Neural cell (in vitro differentiated cells): Measurements from ENCODE around the gene JMY. TPM values are rescaled to one million over a fixed set of nuclear protein-coding genes. Genes with fewer than 3 reads are reported as not detected.
"Not testable (repeated sequence)": the region's sequence is repeated elsewhere in the genome, so short reads cannot be mapped to it uniquely, and the experiment has no call there.

Source experiments
- H2AFZ ChIP-seq: fragments of 200-600, 300-800 bp; sonication (generic), shearing (Covaris generic); 2 replicates; pipeline ENCODE4 v1.6.0; 2014; ENCODE audit warnings: low read depth, mild to moderate bottlenecking, antibody characterized with exemption, low read length, moderate library complexity
- H3F3A ChIP-seq: fragments of 200-600 bp; shearing (Covaris generic); 2 replicates; pipeline ENCODE4 v1.6.1; 2016; ENCODE audit warnings: mild to moderate bottlenecking, moderate library complexity, mixed read lengths, antibody characterized with exemption, low read length; ENCODE audit not compliant: insufficient read depth, poor library complexity, severe bottlenecking
- H3K27ac ChIP-seq: fragments of 200-600, 300-800 bp; sonication (generic), shearing (Covaris generic); 2 replicates; pipeline ENCODE4 v1.5.1; 2014; ENCODE audit warnings: mild to moderate bottlenecking, low read length, moderate library complexity
- H3K27me3 ChIP-seq: fragments of 300-800, 200-600 bp; sonication (generic), shearing (Covaris generic); 2 replicates; pipeline ENCODE4 v1.6.0; 2014; ENCODE audit warnings: mild to moderate bottlenecking, low read depth, low read length, moderate library complexity; ENCODE audit not compliant: insufficient read depth
- H3K36me3 ChIP-seq: fragments of 300-800, 200-600 bp; sonication (generic), shearing (Covaris generic); 2 replicates; pipeline ENCODE4 v1.5.1; 2014; ENCODE audit warnings: mild to moderate bottlenecking, antibody characterized with exemption, low read length, moderate library complexity; ENCODE audit not compliant: insufficient read depth
- H3K4me2 ChIP-seq: fragments of 300-800, 200-600 bp; sonication (generic), shearing (Covaris generic); 2 replicates; pipeline ENCODE4 v1.6.0; 2014; ENCODE audit warnings: mild to moderate bottlenecking, low read length
- H3K4me3 ChIP-seq: fragments of 300-800, 200-600 bp; sonication (generic), shearing (Covaris generic); 2 replicates; pipeline ENCODE4 v1.5.1; 2014; ENCODE audit warnings: mild to moderate bottlenecking, low read length, moderate library complexity
- H3K79me2 ChIP-seq: fragments of 200-600 bp; shearing (Covaris generic); replicated peaks from 2 replicates; pipeline ENCODE4 v1.6.0; 2014; ENCODE audit warnings: mild to moderate bottlenecking, low read length, moderate library complexity; ENCODE audit not compliant: insufficient read depth
- H3K9ac ChIP-seq: fragments of 300-800, 200-600 bp; sonication (generic), shearing (Covaris generic); 2 replicates; pipeline ENCODE4 v1.6.1; 2016; ENCODE audit warnings: mild to moderate bottlenecking, low read length, mixed read lengths
- H3K9me2 ChIP-seq: fragments of 200-600 bp; shearing (Covaris generic); 2 replicates; pipeline ENCODE4 v1.6.1; 2016; ENCODE audit warnings: mild to moderate bottlenecking, low read length, mixed read lengths; ENCODE audit not compliant: insufficient read depth
- H3K9me3 ChIP-seq: fragments of 200-600, 300-800 bp; sonication (generic), shearing (Covaris generic); 2 replicates; pipeline ENCODE4 v1.6.1; 2016; ENCODE audit warnings: mild to moderate bottlenecking, mixed run types, low read length, moderate library complexity, mixed read lengths
- H4K20me1 ChIP-seq: fragments of 200-600 bp; shearing (Covaris generic); 2 replicates; pipeline ENCODE4 v1.6.1; 2016; ENCODE audit warnings: mild to moderate bottlenecking, mixed run types; ENCODE audit not compliant: insufficient read depth
- CTCF ChIP-seq: fragments of 450-650 bp; IDR thresholded peaks from 2 replicates; pipeline ENCODE4 v1.5.1; 2014; ENCODE audit warnings: antibody characterized with exemption, mild to moderate bottlenecking, moderate library complexity; ENCODE audit not compliant: poor library complexity, severe bottlenecking
- EP300 ChIP-seq: fragments of 450-650 bp; conservative IDR thresholded peaks from 2 replicates; pipeline ENCODE4 v1.6.1; 2014; ENCODE audit warnings: antibody characterized with exemption, mild to moderate bottlenecking, moderate library complexity; ENCODE audit not compliant: poor library complexity, severe bottlenecking
- EZH2 ChIP-seq: fragments of 200-600, 300-800 bp; shearing (Covaris generic), sonication (generic); IDR thresholded peaks from 2 replicates; pipeline ENCODE4 v1.6.1; 2014; ENCODE audit warnings: antibody characterized with exemption, low read length, borderline replicate concordance, mild to moderate bottlenecking; ENCODE audit not compliant: insufficient read depth, poor library complexity, severe bottlenecking
- MXI1 ChIP-seq: fragments of 450-650 bp; conservative IDR thresholded peaks from 2 replicates; pipeline ENCODE4 v1.6.1; 2014; ENCODE audit warnings: antibody characterized with exemption, mild to moderate bottlenecking; ENCODE audit not compliant: poor library complexity, severe bottlenecking
- POLR2AphosphoS5 ChIP-seq: IDR thresholded peaks from 2 replicates; pipeline ENCODE4 v1.6.1; 2012
- RAD21 ChIP-seq: fragments of 450-650 bp; conservative IDR thresholded peaks from 2 replicates; pipeline ENCODE4 v1.6.1; 2014; ENCODE audit warnings: antibody characterized with exemption, mild to moderate bottlenecking, moderate library complexity
- REST ChIP-seq: IDR thresholded peaks from 2 replicates; pipeline ENCODE4 v1.6.1; 2012; ENCODE audit warnings: borderline replicate concordance
- SMC3 ChIP-seq: fragments of 450-650 bp; conservative IDR thresholded peaks from 2 replicates; pipeline ENCODE4 v1.6.1; 2014; ENCODE audit warnings: antibody characterized with exemption, mild to moderate bottlenecking, moderate library complexity; ENCODE audit not compliant: poor library complexity
- TAF1 ChIP-seq: IDR thresholded peaks from 2 replicates; pipeline ENCODE4 v1.6.1; 2012; ENCODE audit warnings: low read depth
- polyA plus RNA-seq: library from polyadenylated mRNA; depleted of rRNA; stranded (reverse); fragments of >200 nt; gene quantifications from 2 replicates; pipeline ENCODE4 v1.2.3, GENCODE V29; 2014

The JMY gene
- polyA plus RNA-seq, 1 donor from 2014 or later: 19.3 TPM

GRCh38 chr5:79243224-79243623, 7.3 kb downstream of the JMY start (continued):
- TF ChIP-seq REST: no peak

- H3K4me2 ChIP-seq, H4K20me1 ChIP-seq, H3K9ac ChIP-seq, H3K27me3 ChIP-seq, H3K9me3 ChIP-seq, H3K36me3 ChIP-seq, H3F3A ChIP-seq, H3K9me2 ChIP-seq, H3K79me2 ChIP-seq, H2AFZ ChIP-seq, H3K4me3 ChIP-seq, H3K27ac ChIP-seq: not testable (repeated sequence)
These were observed 18.1 kb downstream of the JMY start for GRCh38 chr5:79254067-79254466.

- Histone ChIP-seq H3K9me3 (no peaks in the 10 kb centered on the region), H3K27ac (no peak overlapping the region), H3K9ac (no peak overlapping the region), H3K27me3 (no peaks in the 10 kb centered on the region), H3F3A (no peaks in the 10 kb centered on the region), H3K79me2 (no peaks in the 10 kb centered on the region), H2AFZ (no peak overlapping the region), H3K4me2 (no peak overlapping the region), H4K20me1 (no peaks in the 10 kb centered on the region), H3K36me3 (no peaks in the 10 kb centered on the region), H3K4me3 (no peak overlapping the region), H3K9me2 (no peaks in the 10 kb centered on the region)
- TF ChIP-seq CTCF: peak; percentile 9
- TF ChIP-seq EP300: no peak
These were observed 20.0 kb downstream of the JMY start for GRCh38 chr5:79255786-79256557.

GRCh38 chr5:79256563-79256962, 20.6 kb downstream of the JMY start:
- no peaks in the 10 kb centered on the region for H3K9me3 ChIP-seq
- H4K20me1 ChIP-seq: no peaks in the 10 kb centered on the region
- no peaks in the 10 kb centered on the region for H3K27me3 ChIP-seq
- no peaks in the 10 kb centered on the region for H3F3A ChIP-seq
- no peak overlapping the region for H3K4me2 ChIP-seq
- no peak overlapping the region for H3K4me3 ChIP-seq
- no peak overlapping the region for H2AFZ ChIP-seq
- no peak overlapping the region for H3K9ac ChIP-seq
- no peaks in the 10 kb centered on the region for H3K9me2 ChIP-seq
- H3K27ac ChIP-seq: no peak overlapping the region
- TF ChIP-seq EP300 (no peak), SMC3 (no peak), CTCF (no peak), TAF1 (no peak), EZH2 (no peak), MXI1 (no peak), REST (no peak), RAD21 (no peak), POLR2AphosphoS5 (no peak)
- no peaks in the 10 kb centered on the region for H3K36me3 ChIP-seq
- no peaks in the 10 kb centered on the region for H3K79me2 ChIP-seq
